ENCODE results near the gene RNF157. TPM values are rescaled to one million over a fixed set of nuclear protein-coding genes. Genes with fewer than 3 reads are reported as not detected.
"Not testable (repeated sequence)": the region's sequence is repeated elsewhere in the genome, so short reads cannot be mapped to it uniquely, and the experiment has no call there.

RNF157 gene
- total and polyA plus RNA-seq, 4 donors, result 0.36 to 3.8 (median 1.8) TPM

GRCh38 chr17:76270770-76271668 is 30.7 kb upstream of the RNF157 start:
- DNase-seq, result no peak
- Histone ChIP-seq H3K27me3 (ENCODE audit: control insufficient read depth in 1 of 2, insufficient read depth in 2 of 2, low read length in 1 of 2) (no peaks in the 10 kb centered on the region), H3K36me3 (ENCODE audit: control insufficient read depth in 1 of 2, insufficient read depth in 2 of 2, low read length in 1 of 2) (no peaks in the 10 kb centered on the region), H3K4me1 (ENCODE audit: control insufficient read depth in 1 of 2, insufficient read depth in 2 of 2, low read length in 2 of 2) (no peaks in the 10 kb centered on the region), H3K9me3 (ENCODE audit: control insufficient read depth, low read length) (no peaks in the 10 kb centered on the region), H3K4me3 (ENCODE audit: low read length in 2 of 2) (no peak overlapping the region), H3K27ac (ENCODE audit: low read depth in 1 of 2, low read length in 2 of 2) (no peak overlapping the region)
- ATAC-seq (ENCODE audit: low FRiP score), result no peak
- intact Hi-C loops (cut with DNase I), result no loop called here
- WGBS, 2 donors, result 83 to 87% methylated on average over 14 of the region's 14 CpGs

- 91 to 92% methylated on average over 26 of the region's 26 CpGs for WGBS, 2 donors
- ATAC-seq (ENCODE audit: low FRiP score), result no peak
- intact Hi-C loops (cut with DNase I), result no loop called here
- Histone ChIP-seq H3K36me3 (ENCODE audit: control insufficient read depth in 1 of 2, insufficient read depth in 2 of 2, low read length in 1 of 2) (no peaks in the 10 kb centered on the region), H3K4me1 (ENCODE audit: control insufficient read depth in 1 of 2, insufficient read depth in 2 of 2, low read length in 2 of 2) (no peaks in the 10 kb centered on the region), H3K4me3 (ENCODE audit: low read length in 2 of 2) (no peak overlapping the region), H3K9me3 (ENCODE audit: control insufficient read depth, low read length) (no peaks in the 10 kb centered on the region), H3K27ac (ENCODE audit: low read depth in 1 of 2, low read length in 2 of 2) (no peak overlapping the region), H3K27me3 (ENCODE audit: control insufficient read depth in 1 of 2, insufficient read depth in 2 of 2, low read length in 1 of 2) (no peaks in the 10 kb centered on the region)
- no peak for DNase-seq
These were observed 29.9 kb upstream of the RNF157 start for GRCh38 chr17:76270127-76270592.

- Histone ChIP-seq H3K4me3 (ENCODE audit: low read length in 2 of 2) (no peak overlapping the region), H3K36me3 (ENCODE audit: control insufficient read depth in 1 of 2, insufficient read depth in 2 of 2, low read length in 1 of 2) (no peaks in the 10 kb centered on the region), H3K27me3 (ENCODE audit: control insufficient read depth in 1 of 2, insufficient read depth in 2 of 2, low read length in 1 of 2) (no peaks in the 10 kb centered on the region), H3K4me1 (ENCODE audit: control insufficient read depth in 1 of 2, insufficient read depth in 2 of 2, low read length in 2 of 2) (no peaks in the 10 kb centered on the region), H3K27ac (ENCODE audit: low read depth in 1 of 2, low read length in 2 of 2) (no peak overlapping the region), H3K9me3 (ENCODE audit: control insufficient read depth, low read length) (no peaks in the 10 kb centered on the region)
- WGBS, 2 donors, result 67 to 70% methylated on average over 12 of the region's 12 CpGs
- intact Hi-C loops (cut with DNase I), result no loop called here
- ATAC-seq (ENCODE audit: low FRiP score) (no peak), DNase-seq (no peak)
These were observed 29.0 kb upstream of the RNF157 start for GRCh38 chr17:76268991-76269981.

- no peak overlapping the region for H3K4me3 ChIP-seq (ENCODE audit: low read length in 2 of 2)
- intact Hi-C loops (cut with DNase I), result no loop called here
- H3K4me1 ChIP-seq (ENCODE audit: control insufficient read depth in 1 of 2, insufficient read depth in 2 of 2, low read length in 2 of 2), result no peaks in the 10 kb centered on the region
- DNase-seq, result peak; percentile 89 to 90
- no peak overlapping the region for H3K27ac ChIP-seq (ENCODE audit: low read depth in 1 of 2, low read length in 2 of 2)
- no peaks in the 10 kb centered on the region for H3K36me3 ChIP-seq (ENCODE audit: control insufficient read depth in 1 of 2, insufficient read depth in 2 of 2, low read length in 1 of 2)
- H3K9me3 ChIP-seq (ENCODE audit: control insufficient read depth, low read length), result no peaks in the 10 kb centered on the region
- no peaks in the 10 kb centered on the region for H3K27me3 ChIP-seq (ENCODE audit: control insufficient read depth in 1 of 2, insufficient read depth in 2 of 2, low read length in 1 of 2)
- WGBS, 2 donors, result 59 to 61% methylated on average over 9 of the region's 9 CpGs
- peak; percentile 3 for ATAC-seq (ENCODE audit: low FRiP score)
These were observed 27.9 kb upstream of the RNF157 start for GRCh38 chr17:76268015-76268749.

- H3K4me1 ChIP-seq (ENCODE audit: control insufficient read depth in 1 of 2, insufficient read depth in 2 of 2, low read length in 2 of 2); ATAC-seq (ENCODE audit: low FRiP score); H3K27ac ChIP-seq (ENCODE audit: low read depth in 1 of 2, low read length in 2 of 2): not testable (repeated sequence)
These were observed 27.3 kb upstream of the RNF157 start for GRCh38 chr17:76267581-76268001.

GRCh38 chr17:76267051-76267576 is 26.8 kb upstream of the RNF157 start:
- Histone ChIP-seq H3K4me1 (ENCODE audit: control insufficient read depth in 1 of 2, insufficient read depth in 2 of 2, low read length in 2 of 2) (no peaks in the 10 kb centered on the region), H3K4me3 (ENCODE audit: low read length in 2 of 2) (no peak overlapping the region), H3K27me3 (ENCODE audit: control insufficient read depth in 1 of 2, insufficient read depth in 2 of 2, low read length in 1 of 2) (no peaks in the 10 kb centered on the region), H3K27ac (ENCODE audit: low read depth in 1 of 2, low read length in 2 of 2) (no peak overlapping the region), H3K36me3 (ENCODE audit: control insufficient read depth in 1 of 2, insufficient read depth in 2 of 2, low read length in 1 of 2) (no peaks in the 10 kb centered on the region), H3K9me3 (ENCODE audit: control insufficient read depth, low read length) (no peaks in the 10 kb centered on the region)
- ATAC-seq (ENCODE audit: low FRiP score), result no peak
- no peak for DNase-seq
- WGBS, 2 donors, result 90 to 100% methylated on average over 4 of the region's 4 CpGs
- intact Hi-C loops (cut with DNase I), result no loop called here

More at GRCh38 chr17:76267581-76268001, 27.3 kb upstream of the RNF157 start:
- intact Hi-C loops (cut with DNase I); H3K27me3 ChIP-seq (ENCODE audit: control insufficient read depth in 1 of 2, insufficient read depth in 2 of 2, low read length in 1 of 2); H3K4me3 ChIP-seq (ENCODE audit: low read length in 2 of 2); H3K9me3 ChIP-seq (ENCODE audit: control insufficient read depth, low read length); H3K36me3 ChIP-seq (ENCODE audit: control insufficient read depth in 1 of 2, insufficient read depth in 2 of 2, low read length in 1 of 2); DNase-seq: not testable (repeated sequence)
- WGBS, 2 donors, result 91 to 92% methylated on average over 13 of the region's 13 CpGs

- Histone ChIP-seq H3K27ac (ENCODE audit: low read depth in 1 of 2, low read length in 2 of 2) (peak overlapping the region in 1 of 2 donors; percentile 13), H3K4me3 (ENCODE audit: low read length in 2 of 2) (peak overlapping the region; percentile 97 to 98), H3K4me1 (ENCODE audit: control insufficient read depth in 1 of 2, insufficient read depth in 2 of 2, low read length in 2 of 2) (no peaks in the 10 kb centered on the region), H3K9me3 (ENCODE audit: control insufficient read depth, low read length) (no peaks in the 10 kb centered on the region), H3K36me3 (ENCODE audit: control insufficient read depth in 1 of 2, insufficient read depth in 2 of 2, low read length in 1 of 2) (no peaks in the 10 kb centered on the region), H3K27me3 (ENCODE audit: control insufficient read depth in 1 of 2, insufficient read depth in 2 of 2, low read length in 1 of 2) (no peaks in the 10 kb centered on the region)
- intact Hi-C loops (cut with DNase I), result no loop called here
- DNase-seq (no peak), ATAC-seq (ENCODE audit: low FRiP score) (no peak)
- 1 to 3% methylated on average over 11 to 12 of the region's 12 CpGs for WGBS, 2 donors
These were observed 26.1 kb upstream of the RNF157 start for GRCh38 chr17:76266244-76266938.

Data from aorta (tissue), 5 donors.